ENCODE results near the gene HOXD9. TPM values are rescaled to one million over a fixed set of nuclear protein-coding genes. Genes with fewer than 3 reads are reported as not detected.
A peak's percentile ranks its signal among the peaks of the same experiment; 100 is the strongest.

HOXD9 gene
- total and polyA plus RNA-seq, 2 donors (not counting 3 experiments of a cell fraction or from before 2014, with no cell fraction given), result 1.9 to 3.5 TPM

GRCh38 chr2:176082824-176083751, 39.4 kb upstream of the HOXD9 start:
- BruUV-seq (replicated peaks), result no TSS peak
- no peak overlapping the region for H3K9ac ChIP-seq (replicated peaks; ENCODE audit: extremely low read depth, insufficient read depth, low read length)
- no peak for TF ChIP-seq CTCF (IDR thresholded peaks at IDR 0.05; ENCODE audit: extremely low read depth in 1 of 2, insufficient read depth in 1 of 2, low read depth in 1 of 2, low read length in 2 of 2)
- peak; percentile 98 for TF ChIP-seq EZH2 (IDR thresholded peaks at IDR 0.05; ENCODE audit: borderline replicate concordance, low read depth, low read length, severe bottlenecking)
- no peak overlapping the region for H3K4me2 ChIP-seq (ENCODE audit: insufficient read depth, low read length)
- DNase-seq (ENCODE audit: low read depth, low spot score), result no peak
- dilution Hi-C loops (cut with MboI; ENCODE audit: extremely low pct_ligation_motif_present, low sequenced_read_pairs) (no loop called here), intact Hi-C loops (cut with micrococcal nuclease) (no loop called here)
- FAIRE-seq, result no peak
- no peaks in the 10 kb centered on the region for H4K20me1 ChIP-seq (replicated peaks; ENCODE audit: control insufficient read depth, extremely low read depth, insufficient read depth, low read length)
- CTCF ChIA-PET, result interaction anchor here (1.0 to 1.4 kb wide), 2 partner anchors 13 to 15 kb away, joined by 3 to 6 read pairs; no protein-coding TSS in a partner anchor
- H3K27ac ChIP-seq (ENCODE audit: insufficient read depth, low read depth, low read length), result no peak overlapping the region
- no peaks in the 10 kb centered on the region for H3K9me3 ChIP-seq (replicated peaks; ENCODE audit: control insufficient read depth, insufficient read depth, low read length)
- H3K79me2 ChIP-seq (ENCODE audit: control insufficient read depth, insufficient read depth, low read length), result no peaks in the 10 kb centered on the region
- no peaks in the 10 kb centered on the region for H3K36me3 ChIP-seq (ENCODE audit: control insufficient read depth in 2 of 2, extremely low read depth in 1 of 2, insufficient read depth in 2 of 2, low read length in 2 of 2)
- POLR2A ChIA-PET, result interaction anchor here (0.6 kb wide), 1 partner anchor 751 kb away, joined by 3 read pairs; no protein-coding TSS in a partner anchor
- peaks cover 92 to 97% of the 10 kb centered on the region in 2 experiments for H3K27me3 ChIP-seq (ENCODE audit: control insufficient read depth in 2 of 2, insufficient read depth in 2 of 2, low read length in 2 of 2)
- H2AFZ ChIP-seq (ENCODE audit: low read depth, low read length), result no peak overlapping the region
- no peaks in the 10 kb centered on the region for H3K9me1 ChIP-seq (replicated peaks; ENCODE audit: control insufficient read depth, extremely low read depth, insufficient read depth, low read length)
- no peak overlapping the region for H3K4me3 ChIP-seq (replicated peaks in 1 of 3; ENCODE audit: insufficient read depth in 1 of 3, low read depth in 1 of 3, low read length in 3 of 3)
- H3K4me1 ChIP-seq (ENCODE audit: control insufficient read depth, extremely low read depth, insufficient read depth, low read length), result no peaks in the 10 kb centered on the region

- TF ChIP-seq POLR2A (IDR thresholded peaks at IDR 0.05; ENCODE audit: low read depth, low read length) (no peak), FOS (IDR thresholded peaks at IDR 0.05; ENCODE audit: borderline replicate concordance, insufficient read depth, low read length) (no peak)
- no peak within 1 kb of the TSS for H3K4me3 ChIP-seq (replicated peaks in 1 of 3; ENCODE audit: insufficient read depth in 1 of 3, low read depth in 1 of 3, low read length in 3 of 3)
- POLR2A ChIA-PET, result no interaction called here
- DNase-seq (ENCODE audit: low read depth, low spot score), result no peak
- no peaks in the 10 kb centered on the region for H3K9me1 ChIP-seq (replicated peaks; ENCODE audit: control insufficient read depth, extremely low read depth, insufficient read depth, low read length)
- no TSS peak for BruUV-seq (replicated peaks)
- H3K9ac ChIP-seq (replicated peaks; ENCODE audit: extremely low read depth, insufficient read depth, low read length), result no peak within 1 kb of the TSS
- dilution Hi-C loops (cut with MboI; ENCODE audit: extremely low pct_ligation_motif_present, low sequenced_read_pairs), result no loop called here
- CTCF ChIA-PET, result interaction anchor here (6.1 kb wide), 1 partner anchor 395 kb away, joined by 102 read pairs; no protein-coding TSS in a partner anchor
- intact Hi-C loops (cut with micrococcal nuclease), result no loop called here
- no peak within 1 kb of the TSS for H3K27ac ChIP-seq (ENCODE audit: insufficient read depth, low read depth, low read length)
- no peaks in the 10 kb centered on the region for H3K4me1 ChIP-seq (ENCODE audit: control insufficient read depth, extremely low read depth, insufficient read depth, low read length)
- H3K36me3 ChIP-seq (ENCODE audit: control insufficient read depth in 2 of 2, extremely low read depth in 1 of 2, insufficient read depth in 2 of 2, low read length in 2 of 2), result no peaks in the 10 kb centered on the region
- H3K4me2 ChIP-seq (ENCODE audit: insufficient read depth, low read length), result no peak within 1 kb of the TSS
- H3K79me2 ChIP-seq (ENCODE audit: control insufficient read depth, insufficient read depth, low read length), result no peaks in the 10 kb centered on the region
- H3K9me3 ChIP-seq (replicated peaks; ENCODE audit: control insufficient read depth, insufficient read depth, low read length), result no peaks in the 10 kb centered on the region
- no peak within 1 kb of the TSS for H2AFZ ChIP-seq (ENCODE audit: low read depth, low read length)
- no peak for FAIRE-seq
- H4K20me1 ChIP-seq (replicated peaks; ENCODE audit: control insufficient read depth, extremely low read depth, insufficient read depth, low read length), result no peaks in the 10 kb centered on the region
- peaks cover 90 to 97% of the 10 kb centered on the region in 2 experiments for H3K27me3 ChIP-seq (ENCODE audit: control insufficient read depth in 2 of 2, insufficient read depth in 2 of 2, low read length in 2 of 2)
Measured at GRCh38 chr2:176083796-176084261, 38.7 kb upstream of the HOXD9 start, which contains the start of gene EVX2. TSS of gene EVX2 (minus strand) at chr2:176083962. CDS start at chr2:176083776, 186 bp downstream.

Measured in endothelial cell of umbilical vein (primary cell).